HG02678 (cell line): Measurements from ENCODE around the gene CMIP.

Experiments used
- ATAC-seq: cut with Tn5 transposase; IDR thresholded peaks from one replicate; pipeline ENCODE4 v1.9.1; 2021; ENCODE audit warnings: mild to moderate bottlenecking, moderate library complexity; ENCODE audit not compliant: unreplicated experiment

The CMIP gene

DNA sequence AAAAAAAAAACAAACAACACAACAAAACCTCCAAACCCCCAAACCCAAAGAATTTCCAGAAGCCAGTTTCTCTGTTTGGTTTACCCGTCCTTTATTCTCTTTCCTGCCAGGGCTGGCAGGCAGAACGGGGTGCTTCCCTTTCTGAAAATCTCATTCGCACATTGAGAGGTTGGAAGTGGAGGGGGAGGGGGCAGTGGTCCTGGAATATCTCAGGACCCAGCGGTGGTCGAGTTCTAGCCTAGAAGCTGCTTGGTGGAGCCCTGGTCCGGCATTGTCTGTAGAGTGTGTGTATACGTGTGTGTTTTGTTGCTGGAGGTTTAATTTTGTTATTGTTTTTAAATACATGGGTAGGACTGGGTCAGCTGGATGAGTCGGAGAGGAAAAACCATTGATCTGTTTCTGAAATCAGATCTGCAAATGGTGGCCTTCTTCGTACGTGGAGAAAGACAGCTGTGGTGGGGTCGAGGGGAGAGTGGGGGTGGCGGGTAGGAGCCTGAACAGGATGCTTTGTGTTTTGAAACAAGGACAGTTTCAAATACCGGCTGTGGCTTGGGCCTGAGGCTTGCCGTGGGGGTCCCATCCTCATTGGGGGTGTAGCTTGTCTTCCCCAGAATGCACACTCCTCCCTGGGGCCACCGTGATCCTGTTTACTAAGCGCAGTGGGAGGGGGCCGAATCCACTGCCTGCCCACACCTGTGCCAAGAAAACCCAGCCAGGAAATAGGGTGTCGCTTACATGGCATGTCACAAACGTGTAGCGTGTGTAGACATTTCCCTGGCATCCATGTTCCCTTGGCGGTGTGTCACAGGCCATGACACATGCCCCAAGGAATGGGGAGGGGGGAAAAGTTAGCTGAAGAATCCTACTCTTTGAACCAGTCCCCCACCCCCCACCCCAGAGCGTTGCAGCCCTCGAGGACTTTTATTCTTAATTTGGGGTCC is 1.6 kb downstream of the CMIP start:
- ATAC-seq = no peak

DNA sequence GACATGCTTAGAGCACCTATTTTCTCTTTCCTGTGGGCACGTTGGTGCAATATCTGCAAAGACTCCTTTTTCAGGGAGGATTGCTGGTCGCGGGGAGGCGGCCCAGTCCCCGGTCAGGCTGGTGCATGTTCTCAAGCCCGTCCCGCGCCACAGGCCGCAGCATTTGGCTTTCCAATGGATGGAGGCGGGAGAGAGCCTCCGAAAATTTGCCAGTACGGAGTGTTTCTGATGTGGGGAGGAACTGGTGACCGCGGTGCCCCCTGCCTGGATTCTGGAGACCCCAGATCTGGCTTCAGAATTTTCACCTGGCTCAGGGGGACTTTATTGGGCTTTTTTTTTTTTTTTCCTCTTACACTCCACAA is 2.3 kb downstream of the CMIP start:
- no peak for ATAC-seq

DNA sequence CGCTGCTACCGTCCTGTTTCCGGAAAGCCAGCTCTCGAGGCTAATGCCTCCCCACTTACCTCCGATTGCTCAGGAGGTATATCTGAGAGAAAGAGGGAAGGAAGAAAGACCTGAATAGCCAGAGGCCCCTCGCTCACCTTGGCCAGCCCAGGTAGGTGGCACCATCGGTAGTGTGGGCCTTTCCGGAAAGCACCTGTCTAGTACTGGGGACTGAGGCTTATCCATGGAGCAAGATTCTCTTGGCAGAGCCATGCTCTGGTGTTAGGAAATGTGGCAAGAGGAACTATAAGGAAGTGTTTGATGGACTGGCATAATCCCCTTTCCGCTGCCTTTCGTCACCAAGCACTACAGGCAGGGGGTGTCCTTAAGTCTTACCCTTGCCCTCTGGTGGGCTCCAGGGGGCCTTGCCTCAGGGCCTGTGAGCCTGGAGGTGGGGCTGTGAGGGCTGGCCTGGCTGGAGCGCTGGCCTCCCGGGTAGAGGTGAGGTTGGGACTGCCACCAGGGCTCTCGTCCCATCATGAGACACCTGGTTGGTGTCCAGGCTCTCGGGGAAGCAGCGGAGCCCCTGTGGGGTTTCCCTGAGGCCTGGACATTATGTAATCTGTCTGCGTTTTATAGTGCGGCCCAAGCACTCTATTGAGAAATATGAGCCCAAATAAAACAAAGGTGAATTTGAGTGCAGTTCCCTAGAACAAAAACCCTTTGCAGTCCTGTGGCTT is 2.9 kb downstream of the CMIP start:
- ATAC-seq = no peak

DNA sequence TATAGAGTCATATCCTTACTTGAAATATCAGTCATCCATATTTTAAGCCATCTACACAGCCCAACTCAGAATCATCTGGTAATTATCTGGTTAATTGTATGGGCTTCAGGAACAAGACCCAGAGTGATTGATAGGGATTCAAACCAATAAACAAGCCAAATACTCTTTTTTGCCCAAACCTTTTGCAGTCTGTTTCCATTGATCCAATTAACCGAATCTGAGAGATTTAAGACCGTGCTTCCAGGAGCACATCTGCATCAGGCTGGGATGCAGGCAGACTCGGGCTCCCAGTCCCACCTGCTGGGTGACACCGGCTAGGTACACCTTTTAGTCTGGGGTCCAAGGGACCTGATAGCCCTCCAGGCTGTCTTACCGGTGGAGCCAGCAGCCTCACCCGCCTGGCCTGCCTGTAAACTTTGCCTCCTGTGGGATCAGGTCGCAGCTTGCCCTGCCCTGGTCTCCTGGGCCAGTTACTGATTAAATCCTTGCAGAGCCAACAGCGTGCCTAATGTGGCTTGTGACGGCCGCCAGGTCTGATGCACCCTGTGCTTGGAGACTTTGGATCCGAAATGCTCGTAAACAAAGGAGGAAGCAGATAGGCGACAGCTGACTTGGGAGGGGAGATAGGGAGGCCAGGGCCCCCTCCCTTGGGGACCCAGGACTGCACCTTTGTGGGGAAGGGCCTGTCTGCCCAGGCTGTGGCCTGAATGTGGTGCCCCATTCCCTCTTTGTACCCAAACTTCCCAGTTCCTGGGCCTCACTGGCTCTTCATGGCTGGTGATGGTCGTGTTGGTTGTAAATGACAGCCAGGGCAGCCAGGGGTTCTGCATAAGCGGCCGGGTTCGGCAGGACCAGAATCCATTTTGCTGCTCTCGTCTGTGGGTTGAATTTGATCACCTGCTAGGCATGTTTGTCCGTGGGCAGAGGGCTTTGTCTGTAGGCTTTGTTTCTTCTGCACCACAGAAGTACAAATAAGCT is 3.8 kb downstream of the CMIP start:
- ATAC-seq = no peak

DNA sequence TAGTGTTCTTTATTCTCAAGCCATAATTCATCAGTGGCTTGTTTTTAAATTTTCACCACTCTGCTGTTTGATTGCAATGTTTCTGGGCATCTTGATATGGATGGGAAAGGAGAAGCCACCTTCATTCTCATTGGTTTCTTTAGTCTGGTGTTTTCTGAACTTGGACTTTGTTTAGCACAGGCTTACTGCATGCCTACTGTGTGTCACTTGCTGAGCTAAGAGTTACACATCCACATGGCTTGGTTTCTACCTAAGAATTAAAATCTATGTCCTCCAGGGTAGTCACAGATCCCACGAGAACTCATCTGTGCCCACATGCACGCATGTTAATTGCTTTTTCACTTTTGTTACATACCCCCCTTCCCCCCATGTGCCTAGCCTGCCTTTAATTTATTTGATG is 4.6 kb downstream of the CMIP start:
- no peak for ATAC-seq

DNA sequence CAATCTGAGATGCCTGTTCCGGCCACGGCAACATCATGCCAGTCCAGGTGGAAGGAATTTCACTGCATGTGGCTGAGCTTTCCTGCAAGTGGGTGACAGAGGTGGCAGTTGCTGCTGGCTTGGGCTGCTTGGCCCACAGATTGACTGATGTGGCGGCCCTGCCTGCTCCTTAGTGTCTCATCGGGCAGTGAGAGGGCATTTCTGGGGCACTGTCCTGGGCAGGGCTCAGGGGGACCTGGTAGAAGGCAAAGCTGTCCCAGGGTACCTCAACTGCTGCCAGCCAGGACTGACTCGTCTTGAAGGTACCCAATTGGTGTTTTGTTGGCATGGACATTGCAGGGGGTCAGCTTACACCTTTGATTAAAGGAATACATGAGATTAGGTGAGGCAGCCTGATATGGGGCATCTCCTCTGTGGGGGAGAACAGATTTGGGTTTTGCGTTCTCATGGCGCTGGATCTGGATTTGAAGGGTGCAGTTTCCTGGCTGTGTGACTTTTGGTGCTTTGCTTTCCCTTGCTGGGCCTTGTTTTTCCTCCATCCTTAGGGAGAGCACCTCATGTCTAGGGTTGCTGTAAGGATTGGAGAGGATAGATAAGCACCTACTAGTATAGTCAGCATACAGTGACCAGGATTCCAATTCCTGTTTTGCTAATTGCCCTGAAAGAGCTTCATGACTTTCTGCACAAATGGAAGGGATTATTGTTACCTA is 5.4 kb downstream of the CMIP start:
- ATAC-seq = no peak

DNA sequence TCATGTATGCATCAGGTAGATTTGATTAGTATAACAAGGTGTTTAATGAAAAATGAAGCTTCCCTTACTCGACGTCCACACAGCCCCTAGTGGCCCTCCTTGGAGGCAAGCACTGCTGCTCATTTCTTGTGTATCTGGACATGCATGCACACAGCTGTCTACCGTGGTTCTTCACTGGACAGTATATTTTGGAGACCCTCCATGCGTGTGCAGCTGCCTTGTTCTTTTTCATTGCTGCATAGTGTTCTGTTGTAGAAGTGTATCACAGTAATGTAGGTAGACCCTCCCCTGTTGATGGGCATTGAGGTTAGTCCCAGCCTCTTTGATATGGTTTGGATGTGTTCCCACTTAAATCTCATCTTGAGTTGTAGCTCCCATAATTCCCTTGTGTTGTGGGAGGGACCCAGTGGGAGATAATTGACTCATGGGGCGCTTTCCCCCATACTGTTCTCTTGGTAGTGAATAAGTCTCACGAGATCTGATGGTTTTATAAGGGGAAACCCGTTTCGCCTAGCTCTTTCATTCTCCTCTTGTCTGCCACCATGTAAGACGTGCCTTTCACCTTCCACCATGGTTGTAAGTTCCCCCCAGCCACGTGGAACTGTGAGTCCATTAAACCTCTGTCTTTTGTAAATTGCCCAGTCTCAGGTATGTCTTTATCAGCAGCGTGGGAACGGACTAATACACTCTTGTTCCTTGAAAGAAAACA is 6.3 kb downstream of the CMIP start:
- no peak for ATAC-seq

DNA sequence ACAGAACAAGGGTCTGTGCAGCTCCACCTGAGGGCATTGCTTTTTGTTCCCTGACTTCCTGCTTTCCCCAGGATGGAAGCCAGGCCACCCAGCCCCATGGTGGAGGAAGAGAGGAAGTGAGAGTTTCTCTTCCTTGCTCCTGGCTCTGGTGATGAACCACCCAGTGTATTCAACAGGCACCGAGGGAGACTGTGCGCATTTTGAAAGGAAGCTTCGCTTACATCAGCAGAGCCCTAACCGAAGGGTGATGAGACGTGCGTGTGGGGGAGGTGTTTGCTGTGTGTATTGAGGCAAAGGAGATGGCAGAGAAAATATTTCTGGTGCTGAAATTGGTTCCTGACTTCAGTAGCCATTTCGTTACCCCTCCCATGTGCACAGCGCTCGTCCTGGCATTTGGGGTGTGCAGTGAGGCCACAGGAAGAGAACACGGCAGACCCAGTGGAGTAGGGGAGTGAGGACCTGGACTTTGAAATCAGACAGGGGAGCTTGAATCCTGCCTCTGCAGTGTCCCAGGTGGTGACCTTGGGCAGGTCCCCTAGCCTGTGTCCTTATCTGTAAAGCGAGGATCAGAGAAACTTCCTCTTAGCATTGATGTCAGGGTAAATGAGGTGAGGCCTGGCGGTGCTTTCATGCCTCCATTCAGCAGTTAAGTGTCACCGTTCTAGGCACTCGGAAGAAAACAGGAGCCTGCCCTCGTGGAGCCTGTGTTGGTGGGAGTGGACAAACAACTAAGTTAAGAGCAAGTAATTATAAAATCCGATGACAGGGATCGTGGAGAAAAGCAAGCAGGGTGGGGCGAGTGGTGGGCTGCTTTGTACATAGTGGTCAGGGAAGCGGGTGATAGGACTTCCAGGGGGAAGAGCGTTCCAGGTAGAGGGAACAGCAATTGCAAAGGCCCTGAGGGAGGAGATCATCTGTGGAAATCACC is 7.4 kb downstream of the CMIP start:
- ATAC-seq = no peak

DNA sequence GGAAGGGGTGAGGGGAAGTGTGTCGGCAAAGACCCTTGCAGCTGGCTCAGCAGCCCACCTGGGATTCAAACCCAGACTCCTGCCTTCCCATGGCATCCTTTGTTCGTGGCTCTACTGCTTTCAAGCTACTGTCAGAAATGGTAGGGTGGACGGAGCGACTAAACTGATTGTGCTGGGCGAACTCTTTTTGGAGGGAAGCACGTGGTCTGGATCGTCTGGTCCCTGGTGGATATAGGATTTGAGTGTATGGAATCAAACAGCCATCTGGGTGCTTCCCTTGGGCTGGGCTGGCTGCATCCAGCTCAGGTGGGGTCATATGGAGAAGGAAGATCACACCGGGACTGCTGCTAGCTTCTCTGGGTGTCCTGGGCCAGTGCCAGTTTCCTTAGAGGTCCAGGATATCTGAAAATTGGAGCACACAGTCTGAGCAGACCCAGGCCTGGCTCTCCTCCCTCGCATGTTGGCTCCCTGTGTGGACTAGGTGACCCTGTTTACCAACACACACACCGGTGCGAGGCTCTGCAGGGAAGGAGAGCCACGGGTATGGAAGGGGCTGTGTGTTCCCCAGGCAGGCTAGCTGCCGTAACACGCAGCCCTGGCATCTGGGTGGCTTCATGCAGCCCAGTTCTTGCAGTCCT is 8.6 kb downstream of the CMIP start:
- ATAC-seq = no peak

DNA sequence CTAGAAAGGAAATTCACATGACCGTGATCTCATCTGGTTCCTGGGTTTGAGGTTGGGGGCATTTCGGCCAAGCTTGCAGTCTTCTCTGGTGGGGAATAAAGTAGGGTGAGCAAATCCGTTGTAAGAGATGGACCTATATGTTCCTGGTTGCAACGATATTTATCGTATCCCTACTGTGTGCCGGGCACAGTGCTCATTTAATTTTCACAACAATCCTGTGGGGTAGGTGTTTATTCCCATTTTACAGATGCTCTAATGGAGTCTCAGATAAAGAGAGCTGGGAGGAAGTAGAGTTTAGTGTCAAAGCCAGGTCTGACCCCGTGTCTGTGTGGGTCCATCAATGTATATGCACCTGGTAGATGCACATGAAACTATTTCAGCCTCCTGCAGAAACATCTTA is 9.4 kb downstream of the CMIP start:
- ATAC-seq = no peak

DNA sequence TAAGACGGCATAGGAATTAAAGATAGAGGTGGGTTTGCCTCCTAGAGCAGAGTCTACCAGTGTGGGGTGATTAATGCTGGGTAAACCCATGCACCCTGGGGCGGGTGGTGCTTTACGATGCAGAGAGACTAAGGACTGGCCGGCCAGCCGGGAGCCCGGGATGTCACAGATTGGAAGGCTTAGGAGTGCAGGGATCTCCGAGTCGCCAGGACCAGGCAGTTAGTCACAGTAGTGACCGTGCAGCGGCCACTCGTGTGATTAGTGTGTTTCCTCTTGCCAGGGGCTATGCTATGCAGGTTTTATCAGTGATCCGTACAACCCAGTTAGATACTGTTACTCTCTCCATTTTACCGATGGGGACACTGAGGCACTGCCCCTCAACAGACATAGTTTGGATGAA is 10.4 kb downstream of the CMIP start:
- no peak for ATAC-seq

DNA sequence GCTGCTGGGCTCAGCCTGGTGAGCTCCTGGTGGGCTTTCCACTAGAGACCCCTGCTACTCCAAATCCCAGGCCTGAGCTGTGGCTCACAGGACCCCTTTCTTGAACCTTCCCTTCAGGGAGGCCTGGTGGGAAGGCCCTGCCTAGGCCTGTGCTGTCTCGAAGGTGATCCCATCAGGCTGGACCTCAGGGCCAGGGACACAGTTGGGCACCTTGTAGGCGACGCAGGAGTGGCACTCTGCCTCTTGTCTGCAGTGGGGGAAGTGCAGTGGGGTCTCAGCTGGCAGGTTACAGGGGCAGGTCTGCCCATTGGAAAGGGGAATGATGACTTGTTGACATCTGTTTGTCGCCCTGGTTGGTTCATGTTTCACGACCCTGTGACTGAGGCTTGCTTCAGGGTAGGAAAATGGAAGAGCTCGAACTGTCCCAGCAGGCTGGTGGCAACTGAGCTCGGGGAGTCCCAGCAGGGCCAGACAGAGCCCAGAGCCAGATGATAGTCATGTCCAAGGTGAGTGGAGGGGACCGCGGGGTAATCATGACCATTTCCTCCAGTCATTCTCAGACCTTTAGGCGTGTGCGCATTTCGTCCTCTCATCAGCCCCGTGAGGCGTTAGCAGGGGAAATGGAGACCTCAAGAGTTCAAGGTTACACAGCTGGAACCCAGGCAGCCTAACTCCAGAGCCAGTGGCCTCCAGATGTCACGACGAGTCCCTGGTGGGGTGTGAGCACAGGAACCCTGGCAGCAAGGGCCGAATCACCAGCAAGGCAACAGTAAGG is 11.3 kb downstream of the CMIP start:
- ATAC-seq = no peak

DNA sequence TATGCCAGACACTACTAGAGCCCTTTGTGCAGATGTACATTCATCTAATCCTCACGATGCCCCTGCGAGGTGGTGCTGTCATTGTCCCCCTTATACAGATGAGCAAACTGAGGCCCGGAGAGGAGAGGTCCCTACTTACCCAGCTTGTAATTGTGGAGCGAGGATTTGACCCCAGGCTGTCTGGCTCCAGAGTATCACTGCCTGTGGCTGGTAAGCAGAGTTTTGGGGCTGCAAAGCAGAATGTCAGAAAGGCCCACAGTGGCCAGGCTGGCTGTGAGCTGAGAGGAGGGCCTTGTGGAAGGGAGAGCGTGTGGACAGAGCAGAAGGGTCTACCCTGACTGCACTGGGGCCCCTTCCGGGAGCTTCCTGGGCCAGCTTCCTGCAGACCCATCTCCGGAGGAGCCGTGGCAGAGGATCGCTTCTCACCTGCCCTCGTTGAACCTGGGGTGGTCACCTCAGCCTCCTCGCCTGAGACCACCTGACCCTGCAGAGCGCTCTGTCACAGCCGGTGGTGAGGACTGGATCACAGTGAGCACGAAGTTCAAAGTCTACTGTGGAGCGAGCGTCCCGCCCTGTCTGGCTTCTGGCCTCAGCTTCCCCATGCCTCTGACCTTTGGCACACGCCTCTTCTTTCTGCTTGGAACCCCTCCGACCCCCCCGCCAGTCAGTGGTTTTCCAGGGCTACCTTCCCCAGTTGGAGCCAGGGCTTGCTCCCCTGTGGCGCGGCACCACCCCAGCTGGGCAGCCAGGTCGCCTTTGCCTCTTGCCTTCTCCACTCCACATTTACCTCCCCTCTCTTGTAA is 12.1 kb downstream of the CMIP start:
- no peak for ATAC-seq

DNA sequence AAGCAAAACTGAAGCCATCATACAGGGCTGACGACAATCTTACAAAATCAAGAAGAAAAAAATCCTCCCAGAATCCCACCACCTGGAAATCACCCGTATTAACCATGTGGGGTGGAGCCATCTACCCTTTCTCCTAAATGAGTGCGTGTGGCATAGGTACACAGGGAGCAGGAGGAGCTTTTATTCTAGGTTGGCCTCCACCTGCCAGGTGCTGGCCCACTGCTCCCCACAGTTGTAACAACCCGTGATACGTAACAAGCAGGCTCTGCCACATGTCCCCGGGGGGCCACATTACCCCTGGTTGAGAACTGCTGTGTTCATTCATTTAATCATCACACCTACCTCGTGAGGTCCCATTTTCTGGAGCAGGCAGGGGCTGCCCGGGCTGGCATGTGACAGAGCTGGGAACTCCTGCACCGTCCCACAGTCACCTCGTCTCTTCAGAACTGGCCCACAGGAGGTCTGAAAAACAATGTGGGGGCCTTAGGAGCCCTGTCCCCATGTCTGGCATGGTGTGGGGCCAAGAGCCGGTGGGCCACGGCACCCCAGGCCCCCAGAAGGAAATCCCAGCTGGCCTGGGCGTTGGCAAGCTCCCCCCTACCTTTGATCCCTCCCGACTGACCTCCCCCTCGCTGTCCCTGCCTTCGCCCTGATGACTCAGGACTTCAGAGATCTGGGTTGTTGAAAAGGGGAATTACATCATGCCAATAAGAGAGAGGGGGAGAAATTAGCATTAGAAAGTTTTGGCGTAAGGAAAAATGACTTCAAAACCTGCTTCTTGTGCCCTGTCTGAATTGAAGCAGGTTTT is 12.9 kb downstream of the CMIP start:
- ATAC-seq = no peak

DNA sequence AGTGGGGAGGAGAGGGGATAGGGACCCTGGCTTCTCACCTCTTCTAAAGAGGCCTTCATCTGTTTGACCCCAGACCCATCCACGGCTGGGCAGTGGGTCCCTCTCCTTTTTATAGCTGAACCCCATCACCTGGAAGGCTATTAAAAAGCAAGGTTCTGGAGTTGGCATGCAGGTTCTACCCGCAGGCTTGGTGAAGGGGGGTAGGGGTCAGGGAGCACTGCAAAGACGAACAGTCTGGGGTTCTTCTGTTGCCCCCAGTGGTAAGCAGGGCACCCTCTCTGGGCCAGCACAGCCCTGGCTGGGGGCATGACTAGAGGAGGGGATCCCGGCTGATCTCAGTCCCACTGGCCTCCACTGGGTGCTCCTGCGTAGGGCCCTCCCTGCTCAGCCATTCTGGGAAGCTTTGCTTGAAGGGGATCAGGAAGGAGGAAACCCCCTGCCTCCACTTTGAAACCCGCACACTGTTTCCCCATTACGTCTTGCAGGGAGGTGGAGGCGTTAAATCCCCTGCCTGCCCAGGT is 13.6 kb downstream of the CMIP start:
- no peak for ATAC-seq
